ENCODE results near the gene C1orf21.

DNA sequence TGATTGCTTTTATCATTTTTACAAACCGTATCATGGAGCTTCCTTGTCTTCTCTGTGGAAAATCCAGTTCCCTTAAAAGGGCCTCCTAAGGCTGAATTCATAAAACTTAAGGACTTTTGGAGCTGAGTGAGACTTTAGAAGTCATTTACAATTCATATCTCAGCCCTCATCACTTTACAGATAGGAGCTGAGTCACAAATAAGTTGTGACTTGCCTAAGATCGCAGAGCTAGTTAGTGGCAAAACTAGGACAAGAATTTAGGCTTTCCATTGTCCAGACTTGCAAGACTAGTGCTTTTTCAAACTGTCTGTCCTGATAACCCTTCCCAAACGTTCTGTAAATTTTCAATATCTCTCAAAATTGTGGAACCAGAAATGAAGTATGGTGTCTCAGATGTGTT is 37.3 kb downstream of the C1orf21 start:
- TF ChIP-seq, protein P1, sequence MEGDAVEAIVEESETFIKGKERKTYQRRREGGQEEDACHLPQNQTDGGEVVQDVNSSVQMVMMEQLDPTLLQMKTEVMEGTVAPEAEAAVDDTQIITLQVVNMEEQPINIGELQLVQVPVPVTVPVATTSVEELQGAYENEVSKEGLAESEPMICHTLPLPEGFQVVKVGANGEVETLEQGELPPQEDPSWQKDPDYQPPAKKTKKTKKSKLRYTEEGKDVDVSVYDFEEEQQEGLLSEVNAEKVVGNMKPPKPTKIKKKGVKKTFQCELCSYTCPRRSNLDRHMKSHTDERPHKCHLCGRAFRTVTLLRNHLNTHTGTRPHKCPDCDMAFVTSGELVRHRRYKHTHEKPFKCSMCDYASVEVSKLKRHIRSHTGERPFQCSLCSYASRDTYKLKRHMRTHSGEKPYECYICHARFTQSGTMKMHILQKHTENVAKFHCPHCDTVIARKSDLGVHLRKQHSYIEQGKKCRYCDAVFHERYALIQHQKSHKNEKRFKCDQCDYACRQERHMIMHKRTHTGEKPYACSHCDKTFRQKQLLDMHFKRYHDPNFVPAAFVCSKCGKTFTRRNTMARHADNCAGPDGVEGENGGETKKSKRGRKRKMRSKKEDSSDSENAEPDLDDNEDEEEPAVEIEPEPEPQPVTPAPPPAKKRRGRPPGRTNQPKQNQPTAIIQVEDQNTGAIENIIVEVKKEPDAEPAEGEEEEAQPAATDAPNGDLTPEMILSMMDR (IDR thresholded peaks at IDR 0.05 in 4 of 5, conservative IDR thresholded peaks at IDR 0.05 in 1 of 5) = no peak
- TF ChIP-seq POLR2A (IDR thresholded peaks at IDR 0.05) = no peak

Data from gastrocnemius medialis (tissue), 4 donors.